IMR-90 (cell line): ENCODE data around the gene SGMS1. TPM values are rescaled to one million over a fixed set of nuclear protein-coding genes. Genes with fewer than 3 reads are reported as not detected.

ENCODE experiments used
- ATAC-seq: fragments of 200-7000 bp; cut with Tn5 transposase; 2 replicates; pipeline ENCODE4 v1.9.1; 2020; ENCODE audit warnings: low read depth, mild to moderate bottlenecking, moderate library complexity
- BruUV-seq: library from RNA; stranded (reverse); fragments of 400-500 nt; replicated peaks from 2 replicates; lab custom pipeline; 2021; lab: Mats Ljungman, UMichigan
- CTCF ChIA-PET: fragments of 300-600 bp; formaldehyde crosslinking; extraction: SDS; loops from one replicate; lab custom pipeline; 2021; ENCODE audit warnings: antibody characterized with exemption; lab: Yijun Ruan, JAX
- POLR2A ChIA-PET: fragments of 300-600 bp; sonication (Branson Sonifier 250); formaldehyde crosslinking; loops from one replicate; lab custom pipeline; 2022; ENCODE audit warnings: antibody characterized with exemption; ENCODE audit not compliant: unreplicated experiment; lab: Charles Lee
- DNase-seq: peaks from one replicate; pipeline ENCODE4 v3.0.0; 2013
- H2AFZ ChIP-seq: replicated peaks from 2 replicates; pipeline ENCODE3; 2013; ENCODE audit warnings: low read length, mild to moderate bottlenecking; ENCODE audit not compliant: poor library complexity
- H2AK5ac ChIP-seq: 2 replicates; pipeline ENCODE4 v1.6.1; 2013; ENCODE audit warnings: low read depth, low read length, inconsistent platforms
- H2AK9ac ChIP-seq: replicated peaks from 2 replicates; pipeline ENCODE3; 2013; ENCODE audit warnings: mild to moderate bottlenecking, low read depth, low read length, moderate library complexity; ENCODE audit not compliant: poor library complexity
- H2BK120ac ChIP-seq: 2 replicates; pipeline ENCODE4 v1.6.1; 2013; ENCODE audit warnings: low read depth, low read length, inconsistent platforms
- H2BK15ac ChIP-seq: 3 replicates; pipeline ENCODE4 v1.6.1; 2013; ENCODE audit warnings: low read depth, low read length, inconsistent platforms
- H2BK20ac ChIP-seq: 2 replicates; pipeline ENCODE4 v1.6.1; 2013; ENCODE audit warnings: low read depth, mild to moderate bottlenecking, inconsistent platforms, low read length, moderate library complexity
- H2BK5ac ChIP-seq: 2 replicates; pipeline ENCODE4 v1.6.1; 2013; ENCODE audit warnings: mild to moderate bottlenecking, low read depth, low read length, inconsistent platforms; ENCODE audit not compliant: poor library complexity, severe bottlenecking
- H3K14ac ChIP-seq: replicated peaks from 2 replicates; pipeline ENCODE4 v1.6.1; 2013; ENCODE audit warnings: low read depth, low read length, inconsistent platforms
- H3K18ac ChIP-seq: 2 replicates; pipeline ENCODE4 v1.6.1; 2013; ENCODE audit warnings: low read depth, low read length, control low read depth
- H3K23ac ChIP-seq: 2 replicates; pipeline ENCODE4 v1.6.1; 2013; ENCODE audit warnings: low read depth, low read length, inconsistent platforms
- H3K27ac ChIP-seq: 2 replicates; pipeline ENCODE4 v1.5.1; 2013; ENCODE audit warnings: mild to moderate bottlenecking, control low read depth, low read length; ENCODE audit not compliant: insufficient read depth
- H3K27me3 ChIP-seq: 2 replicates; pipeline ENCODE4 v1.6.1; 2013; ENCODE audit warnings: low read length; ENCODE audit not compliant: control insufficient read depth, insufficient read depth
- H3K36me3 ChIP-seq: 2 replicates; pipeline ENCODE4 v1.6.1; 2013; ENCODE audit warnings: low read length, mixed read lengths; ENCODE audit not compliant: control insufficient read depth, insufficient read depth
- H3K4ac ChIP-seq: 2 replicates; pipeline ENCODE4 v1.6.1; 2013; ENCODE audit warnings: low read depth, low read length, inconsistent platforms
- H3K4me1 ChIP-seq: 2 replicates; pipeline ENCODE4 v1.6.1; 2013; ENCODE audit warnings: low read length, mixed read lengths; ENCODE audit not compliant: control insufficient read depth, insufficient read depth
- H3K4me2 ChIP-seq: 2 replicates; pipeline ENCODE4 v1.6.1; 2013; ENCODE audit warnings: low read depth, mild to moderate bottlenecking, control low read depth, low read length, moderate library complexity
- H3K4me3 ChIP-seq: 2 replicates; pipeline ENCODE4 v1.5.1; 2013; ENCODE audit warnings: low read depth, mild to moderate bottlenecking, control low read depth, low read length, moderate library complexity; ENCODE audit not compliant: insufficient read depth
- H3K56ac ChIP-seq: 2 replicates; pipeline ENCODE4 v1.6.1; 2013; ENCODE audit warnings: low read length, inconsistent platforms; ENCODE audit not compliant: insufficient read depth; ENCODE audit errors: extremely low read depth
- H3K79me1 ChIP-seq, 2 experiments: 2 replicates each; pipeline ENCODE4 v1.6.1; 2013; ENCODE audit warnings: low read length in 2 of 2, inconsistent platforms in 1 of 2, low read depth in 1 of 2
- H3K9ac ChIP-seq: 2 replicates; pipeline ENCODE4 v1.6.1; 2013; ENCODE audit warnings: low read depth, low read length, control low read depth
- H3K9me1 ChIP-seq: 2 replicates; pipeline ENCODE4 v1.6.1; 2013; ENCODE audit warnings: low read length, inconsistent platforms; ENCODE audit not compliant: insufficient read depth
- H3K9me3 ChIP-seq: 2 replicates; pipeline ENCODE4 v1.6.1; 2013; ENCODE audit warnings: low read length; ENCODE audit not compliant: control insufficient read depth, insufficient read depth
- H4K20me1 ChIP-seq: 2 replicates; pipeline ENCODE4 v1.6.1; 2013; ENCODE audit warnings: low read length, inconsistent platforms; ENCODE audit not compliant: insufficient read depth
- H4K5ac ChIP-seq: 2 replicates; pipeline ENCODE4 v1.6.1; 2013; ENCODE audit warnings: mild to moderate bottlenecking, low read depth, low read length, control low read depth
- H4K8ac ChIP-seq, 2 experiments: 2 replicates each; pipeline ENCODE4 v1.6.1; 2013; ENCODE audit warnings: low read depth in 2 of 2, low read length in 2 of 2, control low read depth in 1 of 2, inconsistent platforms in 1 of 2
- H4K91ac ChIP-seq: 2 replicates; pipeline ENCODE4 v1.6.1; 2013; ENCODE audit warnings: low read depth, low read length, inconsistent platforms; ENCODE audit not compliant: insufficient read depth
- BHLHE40 ChIP-seq: fragments of 150-350 bp; IDR thresholded peaks from 2 replicates; pipeline ENCODE4 v1.6.1; 2016; ENCODE audit warnings: mild to moderate bottlenecking, low read depth, low read length
- FOS ChIP-seq: fragments of 150-350 bp; IDR thresholded peaks from 2 replicates; pipeline ENCODE4 v1.6.1; 2016; ENCODE audit warnings: low read depth, low read length
- MAFK ChIP-seq: IDR thresholded peaks from 2 replicates; pipeline ENCODE4 v1.6.1; 2012; ENCODE audit warnings: low read depth, low read length, improper control_type of control experiment
- MAZ ChIP-seq: IDR thresholded peaks from 2 replicates; pipeline ENCODE4 v1.6.1; 2012; ENCODE audit warnings: low read depth, mild to moderate bottlenecking, low read length, improper control_type of control experiment, moderate library complexity, borderline replicate concordance
- NFE2L2 ChIP-seq: fragments of 150-350 bp; IDR thresholded peaks from 2 replicates; pipeline ENCODE4 v1.6.1; 2016; ENCODE audit warnings: low read depth, mild to moderate bottlenecking, low read length
- RCOR1 ChIP-seq: IDR thresholded peaks from 2 replicates; pipeline ENCODE4 v1.6.1; 2012; ENCODE audit warnings: mild to moderate bottlenecking, low read length, improper control_type of control experiment; ENCODE audit not compliant: insufficient replicate concordance
- RFX5 ChIP-seq: IDR thresholded peaks from 2 replicates; pipeline ENCODE4 v1.8.0; 2012; ENCODE audit warnings: low read depth, mild to moderate bottlenecking, low read length, moderate library complexity
- WGBS, 2 experiments: methylation state at CpG; one replicate each; pipeline versions ENCODE4 v1.1.5 to v1.1.7; 2013; ENCODE audit warnings: missing lambda C conversion rate in 2 of 2; ENCODE audit not compliant: insufficient read length in 1 of 2; ENCODE audit errors: extremely low coverage in 2 of 2; 5-methylcytosine and 5-hydroxymethylcytosine counted together
- dilution Hi-C: fragments of 300-500 bp; cut with HindIII; formaldehyde crosslinking; loops from one replicate; pipeline ENCODE4 v1.14.3; 2018; ENCODE audit warnings: low sequenced_read_pairs; ENCODE audit not compliant: unreplicated experiment
- in situ Hi-C: fragments of 300-500 bp; cut with MboI; formaldehyde crosslinking; loops from 3 replicates; pipeline ENCODE4 v1.14.3; 2019; ENCODE audit warnings: low sequenced_read_pairs, inconsistent platforms, mixed read lengths
- intact Hi-C: fragments of 100-400 bp; cut with micrococcal nuclease; formaldehyde crosslinking; loops from 2 replicates; pipeline ENCODE4 v1.10.0; 2022
- polyA plus RNA-seq, 3 experiments: library from polyadenylated mRNA; depleted of rRNA; stranded (reverse); fragments of >200 nt; gene quantifications; 2 replicates each; pipeline ENCODE4 v1.2.3, GENCODE V29; 2012; ENCODE audit warnings: low replicate concordance in 1 of 3
- total RNA-seq: library from RNA; depleted of rRNA; stranded (reverse); fragments of >200 nt; gene quantifications from 2 replicates; pipeline ENCODE4 v1.2.3, GENCODE V29; 2012
- TF ChIP-seq, protein P1 (sequence below): fragments of 150-350 bp; IDR thresholded peaks from 2 replicates; pipeline ENCODE4 v1.6.1; 2016; ENCODE audit warnings: low read depth, mild to moderate bottlenecking, low read length, moderate library complexity, borderline replicate concordance
- TF ChIP-seq, protein P2 (sequence below): conservative IDR thresholded peaks from 2 replicates; pipeline ENCODE4 v1.5.1; 2012; ENCODE audit warnings: mild to moderate bottlenecking, low read depth, low read length, improper control_type of control experiment
- TF ChIP-seq, protein P3 (sequence below): fragments of 150-350 bp; IDR thresholded peaks from 2 replicates; pipeline ENCODE4 v1.6.1; 2017; ENCODE audit warnings: mild to moderate bottlenecking, antibody characterized with exemption, low read length, low read depth

SGMS1 gene
- total and polyA plus RNA-seq, 2 of the 4 experiments (the other 2 are of a cell fraction): 9.8 to 30.8 TPM

DNA sequence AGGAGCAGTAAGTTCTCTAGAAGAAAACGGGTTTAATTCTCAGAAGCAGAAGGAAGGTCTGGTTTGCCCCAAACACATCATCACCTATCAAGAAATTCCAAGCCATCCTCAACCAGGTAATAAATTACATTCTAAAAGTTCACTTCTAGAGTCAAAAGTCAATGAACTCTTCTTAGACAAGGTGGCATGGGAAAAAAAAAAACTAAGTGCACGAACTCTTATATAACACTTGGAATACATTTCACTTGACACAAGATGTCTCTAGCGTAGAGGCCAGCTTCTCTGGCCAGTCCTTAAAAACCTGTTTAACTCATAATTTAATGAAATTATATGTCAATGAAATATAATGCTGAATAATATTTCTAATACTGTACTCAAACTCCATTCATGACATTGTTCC lies 200.3 kb downstream of the SGMS1 start:
- no peak overlapping the region for H3K9ac ChIP-seq
- H4K5ac ChIP-seq: no peak overlapping the region
- H3K4me2 ChIP-seq: no peak overlapping the region
- no peaks in the 10 kb centered on the region for H3K4me1 ChIP-seq
- ChIA-PET CTCF (no interaction called here), POLR2A (no interaction called here)
- DNase-seq (no peak), ATAC-seq (no peak)
- H3K79me1 ChIP-seq: peaks cover 3 to 12% of the 10 kb centered on the region in 2 experiments; a peak in 2 of 4 replicates
- H3K9me1 ChIP-seq: peaks cover 2% of the 10 kb centered on the region
- no peaks in the 10 kb centered on the region for H3K36me3 ChIP-seq
- no peaks in the 10 kb centered on the region for H3K27me3 ChIP-seq
- no peak overlapping the region for H2AK9ac ChIP-seq
- H3K14ac ChIP-seq: no peak overlapping the region
- no peak overlapping the region for H2BK20ac ChIP-seq
- no peak overlapping the region for H3K56ac ChIP-seq
- no peak overlapping the region for H2BK120ac ChIP-seq
- H3K4ac ChIP-seq: no peak overlapping the region
- H2AFZ ChIP-seq: no peak overlapping the region
- no peaks in the 10 kb centered on the region for H3K9me3 ChIP-seq
- dilution Hi-C loops (no loop called here), intact Hi-C loops (no loop called here), in situ Hi-C loops (no loop called here)
- H2BK5ac ChIP-seq: no peak overlapping the region
- H3K27ac ChIP-seq: no peak overlapping the region
- H4K91ac ChIP-seq: no peak overlapping the region
- H3K23ac ChIP-seq: no peak overlapping the region
- no peak overlapping the region for H2AK5ac ChIP-seq
- no TSS peak for BruUV-seq
- H3K18ac ChIP-seq: no peak overlapping the region
- H4K8ac ChIP-seq: no peak overlapping the region
- no peak overlapping the region for H2BK15ac ChIP-seq
- H4K20me1 ChIP-seq: no peaks in the 10 kb centered on the region
- TF ChIP-seq, protein P1, sequence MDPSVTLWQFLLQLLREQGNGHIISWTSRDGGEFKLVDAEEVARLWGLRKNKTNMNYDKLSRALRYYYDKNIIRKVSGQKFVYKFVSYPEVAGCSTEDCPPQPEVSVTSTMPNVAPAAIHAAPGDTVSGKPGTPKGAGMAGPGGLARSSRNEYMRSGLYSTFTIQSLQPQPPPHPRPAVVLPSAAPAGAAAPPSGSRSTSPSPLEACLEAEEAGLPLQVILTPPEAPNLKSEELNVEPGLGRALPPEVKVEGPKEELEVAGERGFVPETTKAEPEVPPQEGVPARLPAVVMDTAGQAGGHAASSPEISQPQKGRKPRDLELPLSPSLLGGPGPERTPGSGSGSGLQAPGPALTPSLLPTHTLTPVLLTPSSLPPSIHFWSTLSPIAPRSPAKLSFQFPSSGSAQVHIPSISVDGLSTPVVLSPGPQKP: no peak
- TF ChIP-seq, protein P2, sequence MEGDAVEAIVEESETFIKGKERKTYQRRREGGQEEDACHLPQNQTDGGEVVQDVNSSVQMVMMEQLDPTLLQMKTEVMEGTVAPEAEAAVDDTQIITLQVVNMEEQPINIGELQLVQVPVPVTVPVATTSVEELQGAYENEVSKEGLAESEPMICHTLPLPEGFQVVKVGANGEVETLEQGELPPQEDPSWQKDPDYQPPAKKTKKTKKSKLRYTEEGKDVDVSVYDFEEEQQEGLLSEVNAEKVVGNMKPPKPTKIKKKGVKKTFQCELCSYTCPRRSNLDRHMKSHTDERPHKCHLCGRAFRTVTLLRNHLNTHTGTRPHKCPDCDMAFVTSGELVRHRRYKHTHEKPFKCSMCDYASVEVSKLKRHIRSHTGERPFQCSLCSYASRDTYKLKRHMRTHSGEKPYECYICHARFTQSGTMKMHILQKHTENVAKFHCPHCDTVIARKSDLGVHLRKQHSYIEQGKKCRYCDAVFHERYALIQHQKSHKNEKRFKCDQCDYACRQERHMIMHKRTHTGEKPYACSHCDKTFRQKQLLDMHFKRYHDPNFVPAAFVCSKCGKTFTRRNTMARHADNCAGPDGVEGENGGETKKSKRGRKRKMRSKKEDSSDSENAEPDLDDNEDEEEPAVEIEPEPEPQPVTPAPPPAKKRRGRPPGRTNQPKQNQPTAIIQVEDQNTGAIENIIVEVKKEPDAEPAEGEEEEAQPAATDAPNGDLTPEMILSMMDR: no peak
- TF ChIP-seq BHLHE40: no peak
- no peak for TF ChIP-seq FOS
- TF ChIP-seq RCOR1: no peak
- no peak for TF ChIP-seq MAFK
- no peak for TF ChIP-seq MAZ
- TF ChIP-seq, protein P3, sequence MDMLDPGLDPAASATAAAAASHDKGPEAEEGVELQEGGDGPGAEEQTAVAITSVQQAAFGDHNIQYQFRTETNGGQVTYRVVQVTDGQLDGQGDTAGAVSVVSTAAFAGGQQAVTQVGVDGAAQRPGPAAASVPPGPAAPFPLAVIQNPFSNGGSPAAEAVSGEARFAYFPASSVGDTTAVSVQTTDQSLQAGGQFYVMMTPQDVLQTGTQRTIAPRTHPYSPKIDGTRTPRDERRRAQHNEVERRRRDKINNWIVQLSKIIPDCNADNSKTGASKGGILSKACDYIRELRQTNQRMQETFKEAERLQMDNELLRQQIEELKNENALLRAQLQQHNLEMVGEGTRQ: no peak
- no peak for TF ChIP-seq NFE2L2
- no peak for TF ChIP-seq RFX5
- H3K4me3 ChIP-seq: no peak overlapping the region
- no CpG with 5 or more reads among the region's 3 CpGs for WGBS, 2 experiments
